K562 (cell line): ENCODE results near the gene PKP1. TPM values are rescaled to one million over a fixed set of nuclear protein-coding genes. Genes with fewer than 3 reads are reported as not detected.

Source experiments
- ATAC-seq: fragments of 200-7000 bp; cut with Tn5 transposase; 3 replicates; pipeline ENCODE4 v1.9.1; 2020; ENCODE audit warnings: moderate library complexity
- BruUV-seq: library from RNA; stranded (reverse); fragments of 400-500 nt; replicated peaks from 2 replicates; lab custom pipeline; 2021; lab: Mats Ljungman, UMichigan
- CTCF ChIA-PET: fragments of 300-600 bp; formaldehyde crosslinking; extraction: SDS; loops from one replicate; lab custom pipeline; 2021; ENCODE audit warnings: low intra/inter-chr PET ratio; lab: Yijun Ruan, JAX
- POLR2A ChIA-PET: fragments of 300-600, 350-650 bp; sonication (Branson Sonifier 250); formaldehyde crosslinking; extraction: SDS; loops from one replicate; lab custom pipeline; 2021; ENCODE audit warnings: antibody characterized with exemption, inconsistent platforms; lab: Yijun Ruan, JAX
- DNase-seq, 4 experiments: peaks; one replicate each; pipeline versions ENCODE4 v3.0.0 to v3.0.0-alpha.2; 2011 to 2018; ENCODE audit warnings: low spot score in 3 of 4, mixed read lengths in 3 of 4; ENCODE audit errors: extremely low read depth in 1 of 4
- FAIRE-seq: peaks from 2 replicates; lab custom pipeline; 2011; peaks lifted over from hg19 to GRCh38; lab: Jason Lieb, UNC
- H2AFZ ChIP-seq: 2 replicates; pipeline ENCODE4 v1.6.0; 2011; ENCODE audit warnings: low read depth, low read length, control low read depth, inconsistent platforms
- H3K27ac ChIP-seq: fragments of 200-600 bp; 3 replicates; pipeline ENCODE4 v1.8.0; 2011; ENCODE audit warnings: low read depth, mild to moderate bottlenecking, control low read depth, inconsistent platforms, low read length, moderate library complexity, mixed read lengths; ENCODE audit errors: extremely low read depth
- H3K27me3 ChIP-seq, 2 experiments: fragments of 300-600 bp in 1 of 2; 2 replicates in 1 of 2; 3 replicates in 1 of 2; pipeline versions ENCODE4 v1.6.0 to v1.8.0; 2011; ENCODE audit warnings: inconsistent platforms in 2 of 2, low read length in 2 of 2, mild to moderate bottlenecking in 1 of 2, mixed read lengths in 1 of 2, moderate library complexity in 1 of 2; ENCODE audit not compliant: control insufficient read depth in 2 of 2, insufficient read depth in 2 of 2
- H3K36me3 ChIP-seq: fragments of 300-600 bp; 3 replicates; pipeline ENCODE4 v1.8.0; 2011; ENCODE audit warnings: mild to moderate bottlenecking, low read length, inconsistent platforms; ENCODE audit not compliant: control insufficient read depth, insufficient read depth
- H3K4me1 ChIP-seq, 2 experiments: fragments of 200-600 bp in 1 of 2; replicated peaks in 1 of 2; 2 replicates in 1 of 2; 3 replicates in 1 of 2; pipeline versions ENCODE4 v1.5.1 to v1.8.0; 2011; ENCODE audit warnings: inconsistent platforms in 2 of 2, low read length in 2 of 2, mild to moderate bottlenecking in 1 of 2, mixed read lengths in 1 of 2, moderate library complexity in 1 of 2; ENCODE audit not compliant: control insufficient read depth in 2 of 2, insufficient read depth in 2 of 2
- H3K4me2 ChIP-seq: 2 replicates; pipeline ENCODE4 v1.6.1; 2011; ENCODE audit warnings: low read length, control low read depth, inconsistent platforms, mixed read lengths; ENCODE audit not compliant: insufficient read depth
- H3K4me3 ChIP-seq: fragments of 200-600 bp; sonication (generic), shearing (Covaris generic); 2 replicates; pipeline ENCODE4 v1.5.1; 2016; ENCODE audit warnings: control low read depth, inconsistent platforms
- H3K79me2 ChIP-seq: fragments of 200-600 bp; 3 replicates; pipeline ENCODE4 v1.8.0; 2011; ENCODE audit warnings: low read length, inconsistent platforms; ENCODE audit not compliant: control insufficient read depth, insufficient read depth
- H3K9ac ChIP-seq, 2 experiments: 2 replicates each; pipeline versions ENCODE4 v1.6.0 to v1.6.1; 2011; ENCODE audit warnings: low read depth in 2 of 2, low read length in 2 of 2, control low read depth in 1 of 2, inconsistent platforms in 1 of 2, mild to moderate bottlenecking in 1 of 2, mixed read lengths in 1 of 2; ENCODE audit not compliant: insufficient read depth in 1 of 2
- H3K9me1 ChIP-seq: one replicate; pipeline ENCODE4 v1.6.0; 2011; ENCODE audit warnings: inconsistent platforms, mild to moderate bottlenecking, low read length, moderate library complexity; ENCODE audit not compliant: control insufficient read depth, insufficient read depth
- H3K9me3 ChIP-seq: replicated peaks from 2 replicates; pipeline ENCODE4 v1.5.1; 2011; ENCODE audit warnings: low read depth, low read length, inconsistent platforms; ENCODE audit not compliant: control insufficient read depth, insufficient read depth
- H4K20me1 ChIP-seq: replicated peaks from 2 replicates; pipeline ENCODE4 v1.6.1; 2011; ENCODE audit warnings: low read length, inconsistent platforms, mixed read lengths; ENCODE audit not compliant: control insufficient read depth, insufficient read depth
- CREBBP ChIP-seq: IDR thresholded peaks from one replicate; pipeline ENCODE4 v1.6.1; 2012; ENCODE audit warnings: low read depth, mild to moderate bottlenecking, control low read depth, inconsistent platforms, low read length
- ELF1 ChIP-seq: fragments of 200-800 bp; sonication (Bioruptor generic); IDR thresholded peaks from 2 replicates; pipeline ENCODE4 v1.6.1; 2016; ENCODE audit warnings: missing genetic modification characterization, missing compliant biosample characterization
- MAX ChIP-seq: sonication (generic); formaldehyde crosslinking; IDR thresholded peaks from 2 replicates; pipeline ENCODE4 v1.9.0; 2022; ENCODE audit warnings: mild to moderate bottlenecking, missing genetic modification reagents
- MEIS2 ChIP-seq: fragments of 450-650 bp; IDR thresholded peaks from 2 replicates; pipeline ENCODE4 v1.6.1; 2014; ENCODE audit warnings: mild to moderate bottlenecking; ENCODE audit not compliant: partially characterized antibody
- NCOA6 ChIP-seq: fragments of 450-650 bp; IDR thresholded peaks from 2 replicates; pipeline ENCODE4 v1.6.1; 2017; ENCODE audit warnings: mild to moderate bottlenecking
- RFX7 ChIP-seq: fragments of 250-450 bp; sonication (Bioruptor Pico); IDR thresholded peaks from 2 replicates; pipeline ENCODE4 v1.5.1; 2021; ENCODE audit warnings: mild to moderate bottlenecking
- RUNX1 ChIP-seq: sonication (generic); IDR thresholded peaks from 2 replicates; pipeline ENCODE4 v1.6.1; 2016; ENCODE audit warnings: antibody characterized with exemption, low read depth
- SMAD3 ChIP-seq: fragments of 450-650 bp; formaldehyde crosslinking; conservative IDR thresholded peaks from 2 replicates; pipeline ENCODE4 v1.4.0; 2020; ENCODE audit warnings: mild to moderate bottlenecking
- SNRNP70 ChIP-seq: fragments of 200-400 bp; formaldehyde crosslinking; optimal IDR thresholded peaks from 2 replicates; pipeline ENCODE3; 2017; ENCODE audit warnings: low read depth, low read length
- SREBF2 ChIP-seq: sonication (generic); formaldehyde crosslinking; IDR thresholded peaks from 2 replicates; pipeline ENCODE4 v1.4.0; 2020; ENCODE audit warnings: mild to moderate bottlenecking, missing genetic modification reagents
- WHSC1 ChIP-seq: IDR thresholded peaks from one replicate; pipeline ENCODE4 v1.6.1; 2012; ENCODE audit warnings: low read length, control low read depth, inconsistent platforms
- WGBS: fragments of 100-300 bp; shearing (Covaris generic); methylation state at CpG from one replicate; pipeline ENCODE4 v1.1.6; 2016; ENCODE audit warnings: low coverage, mixed read lengths; ENCODE audit not compliant: insufficient coverage; ENCODE audit errors: missing lambda C conversion rate; 5-methylcytosine and 5-hydroxymethylcytosine counted together
- in situ Hi-C: fragments of 300-500 bp; cut with MboI; formaldehyde crosslinking; loops from 4 replicates; pipeline ENCODE4 v1.15.0; 2018; ENCODE audit warnings: inconsistent platforms, mixed read lengths
- intact Hi-C: fragments of 100-400 bp; cut with micrococcal nuclease; formaldehyde crosslinking; loops from 2 replicates; pipeline ENCODE4 v1.14.2; 2022
- polyA plus RNA-seq, 8 experiments: library from polyadenylated mRNA; depleted of rRNA in 4 of 8; stranded (reverse) in 5 of 8; unstranded in 3 of 8; fragments of >200 nt; fragmentation: Nextera tagmentation in 2 of 8; fragmentation: Illumina TruSeq in 1 of 8; extraction: Ambion mirVana in 2 of 8; extraction: Trizol in 1 of 8; gene quantifications; 2 replicates each; pipeline versions ENCODE4 v1.2.1 to v1.2.3, GENCODE V29; 2011 to 2014; ENCODE audit warnings: inconsistent platforms in 1 of 8, missing spikeins in 1 of 8
- total RNA-seq, 7 experiments: library from RNA; depleted of rRNA in 6 of 7; stranded (reverse); fragments of >200 nt in 6 of 7; fragmentation: Illumina TruSeq in 2 of 7; extraction: Trizol in 2 of 7; gene quantifications; 2 replicates each; pipeline versions ENCODE4 v1.2.1 to v1.2.3, GENCODE V29; 2011 to 2021; ENCODE audit warnings: low replicate concordance in 1 of 7

Gene PKP1
- total and polyA plus RNA-seq, 9 of the 15 experiments (the other 6 are each of a cell fraction or from before 2014, with no cell fraction given), result not detected

GRCh38 chr1:201253411-201253810 lies 29.9 kb upstream of the PKP1 start:
- BruUV-seq, result no TSS peak
- ChIA-PET POLR2A (no interaction called here), CTCF (interaction anchor here (1.5 to 3.3 kb wide), 2 partner anchors 107 to 155 kb away, joined by 8 to 60 read pairs; no protein-coding TSS in a partner anchor)
- intact Hi-C loops (loop anchor here (5.0 kb wide), 1 partner anchor 94 kb away; no protein-coding TSS in a partner anchor), in situ Hi-C loops (no loop called here)
- Histone ChIP-seq H3K79me2 (no peaks in the 10 kb centered on the region), H3K9me3 (no peaks in the 10 kb centered on the region), H3K4me1 (peaks cover 0 to 12% of the 10 kb centered on the region in 2 experiments; a peak in 1 of 5 replicates), H3K36me3 (no peaks in the 10 kb centered on the region), H3K4me3 (no peak overlapping the region), H3K4me2 (no peak overlapping the region), H3K27me3 (peaks cover 0 to 42% of the 10 kb centered on the region in 2 experiments; a peak in 3 of 5 replicates), H4K20me1 (peaks cover 14% of the 10 kb centered on the region), H2AFZ (no peak overlapping the region), H3K9ac (no peak overlapping the region; a peak in 1 of 4 replicates), H3K27ac (no peak overlapping the region)
- 0% methylated on average over 10 of the region's 10 CpGs for WGBS
- DNase-seq, result no peak
- TF ChIP-seq SMAD3 (no peak), MEIS2 (no peak), RFX7 (no peak), SREBF2 (CRISPR knock-in tag) (no peak), WHSC1 (no peak), CREBBP (no peak), RUNX1 (no peak), ELF1 (tag) (no peak), MAX (CRISPR knock-in tag) (no peak), SNRNP70 (no peak), NCOA6 (no peak)
- TF ChIP-seq, all 486 proteins: peak for 0
- FAIRE-seq (no peak), ATAC-seq (no peak)
- no peaks in the 10 kb centered on the region for H3K9me1 ChIP-seq
